ENCODE data around the gene RBPJL.

DNA sequence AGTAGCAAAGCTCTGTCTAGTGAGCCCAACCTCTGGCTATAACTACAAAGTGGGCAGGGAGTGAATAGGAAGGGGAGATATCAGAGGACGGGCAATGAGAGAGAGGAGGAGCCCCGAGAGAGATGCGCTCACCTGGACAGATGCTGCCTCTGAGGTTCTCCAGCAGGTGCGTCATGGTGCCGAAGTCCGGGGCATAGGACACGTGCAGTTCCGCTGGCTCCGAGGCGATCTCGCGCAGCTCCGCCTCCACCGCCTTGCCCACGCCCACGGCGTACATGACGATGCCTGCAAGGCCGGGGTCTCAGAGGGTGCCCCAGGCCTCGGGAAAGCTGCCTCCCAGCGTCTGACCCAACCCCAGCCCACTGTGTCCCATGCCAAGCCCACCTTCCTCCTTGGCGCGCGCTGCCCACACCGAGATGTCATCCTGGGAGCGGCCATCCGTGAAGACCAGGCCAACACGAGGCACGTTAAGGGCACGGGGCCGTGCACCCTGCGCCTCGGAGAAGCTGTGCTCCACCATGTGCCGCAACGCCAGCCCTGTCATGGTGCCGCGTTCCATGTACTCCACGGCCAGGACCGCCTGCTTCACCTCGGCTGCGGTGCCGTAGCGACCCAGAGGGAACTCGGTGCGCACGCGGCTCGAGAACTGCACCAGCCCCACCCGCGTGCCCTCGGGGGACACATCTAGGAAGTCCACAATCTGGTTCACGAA, 8.7 kb upstream of the RBPJL start:
- TF ChIP-seq GATA2 (IDR thresholded peaks at IDR 0.05; ENCODE audit: low read depth, low read length) (no peak), GATA3 (IDR thresholded peaks at IDR 0.05; ENCODE audit: low read depth, low read length) (no peak)

Data from SH-SY5Y (cell line).